GM23248 (cell line): ENCODE data around the gene COBLL1. TPM values are rescaled to one million over a fixed set of nuclear protein-coding genes. Genes with fewer than 3 reads are reported as not detected.

Experiments
- DNase-seq: peaks from one replicate; pipeline ENCODE4 v3.0.0-alpha.2; 2015
- H2AFZ ChIP-seq: fragments of 200-600 bp; sonication (generic); 2 replicates; pipeline ENCODE4 v1.6.1; 2016; ENCODE audit warnings: antibody characterized with exemption
- H3F3A ChIP-seq: fragments of 200-600 bp; sonication (generic); 2 replicates; pipeline ENCODE4 v1.6.1; 2016; ENCODE audit warnings: mild to moderate bottlenecking, antibody characterized with exemption, mixed run types; ENCODE audit not compliant: insufficient read depth
- H3K27ac ChIP-seq: fragments of 200-600 bp; sonication (generic); 2 replicates; pipeline ENCODE4 v1.5.1; 2016; ENCODE audit warnings: mild to moderate bottlenecking
- H3K27me3 ChIP-seq: fragments of 200-600 bp; sonication (generic); replicated peaks from 2 replicates; pipeline ENCODE4 v1.6.1; 2016; ENCODE audit warnings: mild to moderate bottlenecking; ENCODE audit not compliant: insufficient read depth
- H3K36me3 ChIP-seq: fragments of 200-600 bp; sonication (generic); 2 replicates; pipeline ENCODE4 v1.6.1; 2016; ENCODE audit warnings: low read depth, mild to moderate bottlenecking
- H3K4me1 ChIP-seq: fragments of 200-600 bp; sonication (generic); 2 replicates; pipeline ENCODE4 v1.6.1; 2016; ENCODE audit warnings: mild to moderate bottlenecking; ENCODE audit not compliant: insufficient read depth
- H3K4me2 ChIP-seq: fragments of 200-600 bp; sonication (generic); one replicate; pipeline ENCODE4 v1.6.1; 2016; ENCODE audit warnings: mild to moderate bottlenecking; ENCODE audit not compliant: unreplicated experiment
- H3K4me3 ChIP-seq: fragments of 200-600 bp; sonication (generic); 2 replicates; pipeline ENCODE4 v1.5.1; 2016; ENCODE audit warnings: mild to moderate bottlenecking
- H3K79me2 ChIP-seq: fragments of 200-600 bp; sonication (generic); 2 replicates; pipeline ENCODE4 v1.6.1; 2016; ENCODE audit warnings: mild to moderate bottlenecking; ENCODE audit not compliant: insufficient read depth
- H3K9ac ChIP-seq: fragments of 200-600 bp; sonication (generic); 2 replicates; pipeline ENCODE4 v1.6.1; 2016; ENCODE audit warnings: mild to moderate bottlenecking
- H3K9me2 ChIP-seq: fragments of 200-600 bp; sonication (generic); 2 replicates; pipeline ENCODE4 v1.6.1; 2016; ENCODE audit warnings: mixed run types, mild to moderate bottlenecking, moderate library complexity; ENCODE audit not compliant: insufficient read depth
- H3K9me3 ChIP-seq: fragments of 200-600 bp; sonication (generic); one replicate; pipeline ENCODE4 v1.6.1; 2017; ENCODE audit warnings: low read depth
- H4K20me1 ChIP-seq: fragments of 200-600 bp; sonication (generic); 2 replicates; pipeline ENCODE4 v1.6.0; 2016; ENCODE audit not compliant: insufficient read depth
- EZH2 ChIP-seq: fragments of 200-600 bp; sonication (generic); IDR thresholded peaks from 2 replicates; pipeline ENCODE4 v1.6.1; 2018; ENCODE audit warnings: antibody characterized with exemption, mild to moderate bottlenecking; ENCODE audit not compliant: insufficient read depth, poor library complexity, severe bottlenecking
- EZH2phosphoT487 ChIP-seq: fragments of 200-600 bp; sonication (generic); IDR thresholded peaks from 2 replicates; pipeline ENCODE4 v1.6.1; 2018; ENCODE audit warnings: antibody characterized with exemption, moderate library complexity, mild to moderate bottlenecking, low read depth; ENCODE audit not compliant: insufficient read depth
- WGBS, 2 experiments: methylation state at CpG; one replicate each; pipeline ENCODE4 v1.1.6; 2015 to 2017; ENCODE audit warnings: low lambda C conversion rate in 2 of 2, low coverage in 1 of 2; ENCODE audit errors: missing lambda C conversion rate in 2 of 2; 5-methylcytosine and 5-hydroxymethylcytosine counted together
- in situ Hi-C: fragments of 300-500 bp; cut with MboI; formaldehyde crosslinking; loops from 2 replicates; pipeline ENCODE4 v1.15.0; 2020
- polyA plus RNA-seq: library from polyadenylated mRNA; unstranded; fragments of >200 nt; fragmentation: Nextera tagmentation; extraction: Ambion mirVana; gene quantifications from 2 replicates; pipeline ENCODE4 v1.2.1, GENCODE V29; 2016
- total RNA-seq: library from RNA; depleted of rRNA; stranded (reverse); fragments of >200 nt; shearing (Covaris generic); gene quantifications from 2 replicates; pipeline ENCODE4 v1.2.3, GENCODE V29; 2014

Gene COBLL1
- total and polyA plus RNA-seq, 2 experiments from 2014 or later = 1.8 to 2.2 TPM

DNA sequence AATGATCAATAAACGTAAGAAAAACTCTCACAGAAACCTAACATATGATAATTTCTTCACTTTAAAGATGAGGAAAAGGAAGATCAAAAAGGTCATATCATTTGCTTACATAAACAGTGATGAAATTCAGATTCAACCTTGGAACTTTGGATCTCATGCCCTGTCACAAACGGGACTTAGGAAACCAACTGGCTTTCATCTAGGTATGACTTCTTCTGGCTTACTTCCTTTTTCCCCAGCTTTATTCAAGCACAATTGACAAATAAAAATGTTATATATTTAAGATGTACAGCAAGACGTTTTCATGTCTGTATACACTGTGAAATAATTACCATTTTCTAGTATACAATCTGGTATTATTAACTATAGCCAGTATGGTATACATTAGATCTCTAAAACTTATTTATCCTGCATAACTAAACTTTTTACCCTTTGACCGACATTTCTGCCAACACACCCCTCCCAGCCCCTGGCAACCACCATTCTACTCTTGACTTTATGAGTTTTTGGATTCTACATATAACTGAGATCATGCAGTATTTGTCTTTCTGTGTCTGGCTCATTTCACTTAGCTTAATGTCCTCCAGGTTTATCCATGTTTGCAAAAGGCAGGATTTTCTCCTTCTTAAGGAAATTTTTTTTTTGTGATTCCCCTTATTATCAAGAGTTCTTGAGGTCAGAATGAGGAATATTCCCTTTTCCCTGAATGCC is 46.0 kb upstream of the COBLL1 start:
- H3K4me2 ChIP-seq = no peak overlapping the region
- no peaks in the 10 kb centered on the region for H3K79me2 ChIP-seq
- H3K4me1 ChIP-seq = no peaks in the 10 kb centered on the region
- 25 to 30% methylated on average over 4 of the region's 4 CpGs for WGBS, 2 experiments
- no peak for TF ChIP-seq EZH2
- TF ChIP-seq EZH2phosphoT487 = no peak
- no peaks in the 10 kb centered on the region for H3F3A ChIP-seq
- no peaks in the 10 kb centered on the region for H3K36me3 ChIP-seq
- no peaks in the 10 kb centered on the region for H3K27me3 ChIP-seq
- H4K20me1 ChIP-seq = no peaks in the 10 kb centered on the region
- no peak for DNase-seq
- H3K4me3 ChIP-seq = no peak overlapping the region
- H3K27ac ChIP-seq = no peak overlapping the region
- no peak overlapping the region for H3K9ac ChIP-seq
- in situ Hi-C loops = no loop called here
- no peak overlapping the region for H2AFZ ChIP-seq
- no peaks in the 10 kb centered on the region for H3K9me2 ChIP-seq
- no peaks in the 10 kb centered on the region for H3K9me3 ChIP-seq

DNA sequence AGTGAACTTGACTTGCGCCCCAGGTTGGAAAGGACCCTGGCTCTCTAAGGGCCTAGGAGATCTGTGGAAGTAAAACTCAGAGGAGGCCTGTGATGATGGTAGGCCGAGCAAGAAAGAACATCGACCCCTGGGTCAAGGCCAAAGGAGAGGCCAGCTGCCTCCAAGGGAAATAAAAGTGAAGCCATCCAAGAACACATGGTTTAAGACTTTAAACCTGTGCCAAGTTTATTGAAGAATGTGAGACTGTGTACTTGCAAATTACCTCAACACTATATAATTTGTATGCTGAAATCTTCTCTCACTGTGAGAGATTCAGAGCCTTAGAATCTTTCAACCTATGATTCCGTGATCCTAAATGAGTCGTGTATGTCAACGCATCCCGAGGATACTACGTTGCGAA is 40.7 kb upstream of the COBLL1 start:
- Histone ChIP-seq H3K4me2 (no peak overlapping the region), H4K20me1 (no peaks in the 10 kb centered on the region), H3K4me3 (no peak overlapping the region), H3K36me3 (no peaks in the 10 kb centered on the region), H3K9me3 (no peaks in the 10 kb centered on the region), H3K9me2 (no peaks in the 10 kb centered on the region), H3K27ac (no peak overlapping the region), H3F3A (no peaks in the 10 kb centered on the region), H2AFZ (no peak overlapping the region), H3K4me1 (no peaks in the 10 kb centered on the region), H3K27me3 (no peaks in the 10 kb centered on the region), H3K9ac (no peak overlapping the region), H3K79me2 (no peaks in the 10 kb centered on the region)
- in situ Hi-C loops = no loop called here
- DNase-seq = no peak
- no peak for TF ChIP-seq EZH2phosphoT487
- TF ChIP-seq EZH2 = no peak
- 73 to 86% methylated on average over 9 of the region's 9 CpGs for WGBS, 2 experiments

DNA sequence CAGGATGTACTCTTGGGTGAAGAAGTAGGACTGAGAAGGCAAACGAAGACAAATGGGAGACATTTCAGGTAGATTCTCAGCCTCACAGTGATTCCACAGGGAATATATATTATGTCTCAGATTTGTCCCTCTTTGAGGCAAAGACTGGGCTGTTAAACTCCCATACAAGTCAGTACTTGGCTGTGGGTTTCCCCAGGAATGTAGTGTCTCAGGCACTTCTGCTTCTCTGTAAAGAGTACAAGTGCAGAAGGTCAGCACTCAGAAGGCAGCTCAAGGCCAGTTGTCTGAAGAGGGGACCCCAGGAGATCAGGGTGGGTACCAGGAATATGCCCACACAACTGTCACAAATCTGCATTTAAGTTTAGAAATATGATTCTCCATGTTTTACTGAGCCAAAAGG is 39.9 kb upstream of the COBLL1 start:
- H3K79me2 ChIP-seq = no peaks in the 10 kb centered on the region
- no peaks in the 10 kb centered on the region for H3K4me1 ChIP-seq
- no peak for DNase-seq
- no peak overlapping the region for H2AFZ ChIP-seq
- no peak overlapping the region for H3K9ac ChIP-seq
- H3K4me2 ChIP-seq = no peak overlapping the region
- in situ Hi-C loops = no loop called here
- no peaks in the 10 kb centered on the region for H3F3A ChIP-seq
- no peak overlapping the region for H3K4me3 ChIP-seq
- H4K20me1 ChIP-seq = no peaks in the 10 kb centered on the region
- no peak overlapping the region for H3K27ac ChIP-seq
- no peaks in the 10 kb centered on the region for H3K9me3 ChIP-seq
- TF ChIP-seq EZH2 (no peak), EZH2phosphoT487 (no peak)
- no peaks in the 10 kb centered on the region for H3K27me3 ChIP-seq
- no peaks in the 10 kb centered on the region for H3K9me2 ChIP-seq
- 75% methylated on average over 1 of the region's 1 CpG for WGBS, 2 experiments
- H3K36me3 ChIP-seq = no peaks in the 10 kb centered on the region

DNA sequence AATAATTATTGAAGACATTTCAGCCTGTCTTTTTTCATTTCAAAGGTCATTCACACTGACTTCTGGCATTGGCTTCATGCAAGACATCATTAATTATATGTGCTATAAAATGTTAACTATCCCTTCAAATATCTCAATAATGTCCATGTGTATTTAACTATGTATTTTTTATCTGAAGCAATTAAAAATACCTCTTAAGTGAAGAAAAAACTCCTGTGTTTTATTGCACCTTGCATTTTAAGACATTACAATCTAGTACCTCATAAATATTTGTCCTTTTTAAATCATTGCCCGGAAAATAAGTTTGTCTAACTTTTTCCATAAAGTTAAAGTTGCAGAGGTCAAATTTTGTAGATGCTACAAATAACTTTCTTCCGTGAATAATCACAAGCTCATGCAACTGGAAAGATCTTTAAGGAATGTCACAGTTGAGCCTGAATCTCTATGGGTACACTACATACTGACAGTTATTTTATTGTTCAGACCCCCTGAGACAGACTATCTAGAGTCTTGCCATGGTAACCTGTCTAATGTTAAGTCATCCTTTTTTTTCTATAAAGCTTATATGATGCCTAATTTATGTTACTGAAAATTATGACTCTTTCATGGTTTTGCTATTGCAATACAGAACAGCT is 38.4 kb upstream of the COBLL1 start:
- Histone ChIP-seq H3K27me3 (no peaks in the 10 kb centered on the region), H3F3A (no peaks in the 10 kb centered on the region), H3K9me3 (no peaks in the 10 kb centered on the region), H3K27ac (no peak overlapping the region), H3K36me3 (no peaks in the 10 kb centered on the region), H3K9ac (no peak overlapping the region), H2AFZ (no peak overlapping the region), H3K9me2 (no peaks in the 10 kb centered on the region), H3K4me1 (no peaks in the 10 kb centered on the region), H3K4me3 (no peak overlapping the region), H4K20me1 (no peaks in the 10 kb centered on the region), H3K79me2 (no peaks in the 10 kb centered on the region), H3K4me2 (no peak overlapping the region)
- 13 to 16% methylated on average over 2 of the region's 2 CpGs for WGBS, 2 experiments
- in situ Hi-C loops = no loop called here
- DNase-seq = no peak
- TF ChIP-seq EZH2 (no peak), EZH2phosphoT487 (no peak)
